ENCODE measurements around the gene PIK3AP1. TPM values are rescaled to one million over a fixed set of nuclear protein-coding genes. Genes with fewer than 3 reads are reported as not detected.

The PIK3AP1 gene
- total and polyA plus RNA-seq, 2 of the 13 experiments (the other 11 are each of a cell fraction or from before 2014, with no cell fraction given), result 3.6 to 13.8 TPM

DNA sequence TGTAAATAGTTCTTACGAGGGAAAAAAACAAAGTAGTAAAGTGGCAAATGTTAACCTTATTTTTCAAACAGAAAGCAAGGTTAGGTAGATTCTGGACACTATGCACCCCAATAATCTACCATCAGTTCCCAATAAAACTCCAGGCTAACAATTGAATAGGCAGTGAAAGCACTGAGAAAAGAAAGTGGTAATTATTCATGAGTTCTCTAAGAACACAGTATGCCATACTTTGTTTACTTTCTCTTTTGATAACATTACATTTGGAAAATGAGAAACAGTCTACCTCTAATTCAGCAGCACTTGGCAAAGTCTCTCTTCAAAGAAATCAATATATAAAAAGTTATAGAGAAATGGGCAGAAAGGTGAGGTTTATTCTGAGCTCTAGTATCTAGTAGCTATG, 151.9 kb downstream of the PIK3AP1 start (continued):
- TF ChIP-seq, protein P1, sequence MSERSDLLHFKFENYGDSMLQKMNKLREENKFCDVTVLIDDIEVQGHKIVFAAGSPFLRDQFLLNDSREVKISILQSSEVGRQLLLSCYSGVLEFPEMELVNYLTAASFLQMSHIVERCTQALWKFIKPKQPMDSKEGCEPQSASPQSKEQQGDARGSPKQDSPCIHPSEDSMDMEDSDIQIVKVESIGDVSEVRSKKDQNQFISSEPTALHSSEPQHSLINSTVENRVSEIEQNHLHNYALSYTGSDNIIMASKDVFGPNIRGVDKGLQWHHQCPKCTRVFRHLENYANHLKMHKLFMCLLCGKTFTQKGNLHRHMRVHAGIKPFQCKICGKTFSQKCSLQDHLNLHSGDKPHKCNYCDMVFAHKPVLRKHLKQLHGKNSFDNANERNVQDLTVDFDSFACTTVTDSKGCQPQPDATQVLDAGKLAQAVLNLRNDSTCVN (CRISPR knock-in tag; IDR thresholded peaks at IDR 0.05; ENCODE audit: borderline replicate concordance), result no peak

DNA sequence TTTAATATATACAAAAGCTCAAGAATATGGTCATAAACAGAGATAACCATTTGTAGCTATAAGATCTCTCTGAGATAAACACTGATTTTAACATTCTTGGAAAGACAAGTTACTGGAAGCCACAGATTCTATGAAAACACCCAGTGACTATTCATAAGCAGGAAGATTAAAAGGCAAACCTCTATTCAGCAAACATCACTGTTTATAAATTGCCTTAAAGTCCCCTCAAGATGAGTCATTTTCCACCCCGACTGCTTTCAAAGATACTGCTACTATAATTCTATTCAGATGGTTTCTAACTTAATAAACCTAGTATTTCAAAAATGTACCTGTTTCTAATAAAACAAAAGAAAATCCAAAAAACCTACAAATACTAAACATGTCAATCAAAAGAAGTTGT, 154.5 kb downstream of the PIK3AP1 start:
- H3K4me2 ChIP-seq (ENCODE audit: low read depth, low read length), result no peak overlapping the region
- H2AFZ ChIP-seq (ENCODE audit: low read length), result no peak overlapping the region
- FAIRE-seq (no peak), ATAC-seq (no peak), DNase-seq (ENCODE audit: low spot score) (no peak)
- CTCF ChIA-PET (ENCODE audit: low intra/inter-chr PET ratio, low total read pairs), result interaction anchor here (0.6 kb wide), 1 partner anchor 794 kb away, joined by 3 read pairs; no protein-coding TSS in a partner anchor
- TF ChIP-seq BCL6 (CRISPR knock-in tag; IDR thresholded peaks at IDR 0.05) (peak; percentile 47), EP300 (IDR thresholded peaks at IDR 0.05; ENCODE audit: low read depth in 2 of 2, low read length in 2 of 2) (no peak), EP300 (CRISPR knock-in tag; IDR thresholded peaks at IDR 0.05; ENCODE audit: borderline replicate concordance) (no peak), DR1 (CRISPR knock-in tag; IDR thresholded peaks at IDR 0.05) (no peak), SP140L (CRISPR knock-in tag; IDR thresholded peaks at IDR 0.05; ENCODE audit: borderline replicate concordance) (no peak), ZKSCAN5 (CRISPR knock-in tag; IDR thresholded peaks at IDR 0.05) (no peak)
- TF ChIP-seq, protein P2, sequence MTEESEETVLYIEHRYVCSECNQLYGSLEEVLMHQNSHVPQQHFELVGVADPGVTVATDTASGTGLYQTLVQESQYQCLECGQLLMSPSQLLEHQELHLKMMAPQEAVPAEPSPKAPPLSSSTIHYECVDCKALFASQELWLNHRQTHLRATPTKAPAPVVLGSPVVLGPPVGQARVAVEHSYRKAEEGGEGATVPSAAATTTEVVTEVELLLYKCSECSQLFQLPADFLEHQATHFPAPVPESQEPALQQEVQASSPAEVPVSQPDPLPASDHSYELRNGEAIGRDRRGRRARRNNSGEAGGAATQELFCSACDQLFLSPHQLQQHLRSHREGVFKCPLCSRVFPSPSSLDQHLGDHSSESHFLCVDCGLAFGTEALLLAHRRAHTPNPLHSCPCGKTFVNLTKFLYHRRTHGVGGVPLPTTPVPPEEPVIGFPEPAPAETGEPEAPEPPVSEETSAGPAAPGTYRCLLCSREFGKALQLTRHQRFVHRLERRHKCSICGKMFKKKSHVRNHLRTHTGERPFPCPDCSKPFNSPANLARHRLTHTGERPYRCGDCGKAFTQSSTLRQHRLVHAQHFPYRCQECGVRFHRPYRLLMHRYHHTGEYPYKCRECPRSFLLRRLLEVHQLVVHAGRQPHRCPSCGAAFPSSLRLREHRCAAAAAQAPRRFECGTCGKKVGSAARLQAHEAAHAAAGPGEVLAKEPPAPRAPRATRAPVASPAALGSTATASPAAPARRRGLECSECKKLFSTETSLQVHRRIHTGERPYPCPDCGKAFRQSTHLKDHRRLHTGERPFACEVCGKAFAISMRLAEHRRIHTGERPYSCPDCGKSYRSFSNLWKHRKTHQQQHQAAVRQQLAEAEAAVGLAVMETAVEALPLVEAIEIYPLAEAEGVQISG (CRISPR knock-in tag; IDR thresholded peaks at IDR 0.05), result no peak
- TF ChIP-seq, protein P3, sequence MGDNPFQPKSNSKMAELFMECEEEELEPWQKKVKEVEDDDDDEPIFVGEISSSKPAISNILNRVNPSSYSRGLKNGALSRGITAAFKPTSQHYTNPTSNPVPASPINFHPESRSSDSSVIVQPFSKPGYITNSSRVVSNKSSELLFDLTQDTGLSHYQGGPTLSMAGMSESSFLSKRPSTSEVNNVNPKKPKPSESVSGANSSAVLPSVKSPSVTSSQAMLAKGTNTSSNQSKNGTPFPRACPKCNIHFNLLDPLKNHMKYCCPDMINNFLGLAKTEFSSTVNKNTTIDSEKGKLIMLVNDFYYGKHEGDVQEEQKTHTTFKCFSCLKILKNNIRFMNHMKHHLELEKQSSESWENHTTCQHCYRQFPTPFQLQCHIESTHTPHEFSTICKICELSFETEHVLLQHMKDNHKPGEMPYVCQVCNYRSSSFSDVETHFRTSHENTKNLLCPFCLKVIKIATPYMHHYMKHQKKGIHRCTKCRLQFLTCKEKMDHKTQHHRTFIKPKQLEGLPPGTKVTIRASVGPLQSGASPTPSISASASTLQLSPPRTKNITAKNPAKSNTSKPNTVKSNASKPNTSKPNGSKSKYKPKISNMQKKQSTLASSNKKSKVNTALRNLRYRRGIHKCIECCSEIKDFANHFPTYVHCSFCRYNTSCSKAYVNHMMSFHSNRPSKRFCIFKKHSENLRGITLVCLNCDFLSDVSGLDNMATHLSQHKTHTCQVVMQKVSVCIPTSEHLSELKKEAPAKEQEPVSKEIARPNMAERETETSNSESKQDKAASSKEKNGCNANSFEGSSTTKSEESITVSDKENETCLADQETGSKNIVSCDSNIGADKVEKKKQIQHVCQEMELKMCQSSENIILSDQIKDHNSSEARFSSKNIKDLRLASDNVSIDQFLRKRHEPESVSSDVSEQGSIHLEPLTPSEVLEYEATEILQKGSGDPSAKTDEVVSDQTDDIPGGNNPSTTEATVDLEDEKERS (CRISPR knock-in tag; IDR thresholded peaks at IDR 0.05), result no peak
- peaks cover 50% of the 10 kb centered on the region for H3K79me2 ChIP-seq (ENCODE audit: insufficient read depth, low read length)
- in situ Hi-C loops (cut with HindIII; ENCODE audit: extremely low pct_ligation_motif_present, low pct_unique_long_range_greater_than_20kb) (no loop called here), intact Hi-C loops (cut with micrococcal nuclease; ENCODE audit: unreplicated experiment) (no loop called here)
- peaks cover 11 to 69% of the 10 kb centered on the region in 2 experiments; a peak in 4 of 5 replicates for H3K36me3 ChIP-seq (replicated peaks in 1 of 2; ENCODE audit: control insufficient read depth in 1 of 2, insufficient read depth in 2 of 2, low read length in 2 of 2)
- peaks cover 32% of the 10 kb centered on the region for H4K20me1 ChIP-seq (ENCODE audit: insufficient read depth, low read length)
- H3K9ac ChIP-seq (ENCODE audit: insufficient read depth, low read depth, low read length), result no peak overlapping the region
- no peak overlapping the region for H3K4me3 ChIP-seq (replicated peaks in 1 of 3; ENCODE audit: insufficient read depth in 1 of 3, low read depth in 2 of 3, low read length in 3 of 3)
- no peaks in the 10 kb centered on the region for H3K4me1 ChIP-seq (ENCODE audit: insufficient read depth, low read length)
- no peaks in the 10 kb centered on the region for H3K9me3 ChIP-seq (ENCODE audit: low read length)
- H3K27me3 ChIP-seq (ENCODE audit: control insufficient read depth in 1 of 2, insufficient read depth in 2 of 2, low read length in 2 of 2), result no peaks in the 10 kb centered on the region
- no TSS peak for BruUV-seq (replicated peaks)
- WGBS (ENCODE audit: low lambda C conversion rate), result 86% methylated on average over 1 of the region's 1 CpG
- POLR2A ChIA-PET, result no interaction called here
- H3K27ac ChIP-seq (ENCODE audit: extremely low read length, insufficient read depth, low read length), result no peak overlapping the region
